HG03103 (cell line): ENCODE results near the gene XRCC3.

Experiments used
- ATAC-seq: cut with Tn5 transposase; IDR thresholded peaks from one replicate; pipeline ENCODE4 v1.9.1; 2021; ENCODE audit warnings: low read depth; ENCODE audit not compliant: unreplicated experiment

Gene XRCC3

GRCh38 chr14:103696466-103697071 lies 18.7 kb downstream of the XRCC3 start:
- ATAC-seq: no peak

GRCh38 chr14:103696070-103696402 lies 19.2 kb downstream of the XRCC3 start:
- no peak for ATAC-seq

GRCh38 chr14:103695296-103696069 lies 19.8 kb downstream of the XRCC3 start:
- ATAC-seq: no peak

- no peak for ATAC-seq
Measured at GRCh38 chr14:103694572-103695026, 20.7 kb downstream of the XRCC3 start.

GRCh38 chr14:103693515-103693914 lies 21.7 kb downstream of the XRCC3 start:
- ATAC-seq: no peak

GRCh38 chr14:103692871-103693270 lies 22.4 kb downstream of the XRCC3 start:
- ATAC-seq: no peak

- ATAC-seq: peak; percentile 12
Measured at GRCh38 chr14:103692159-103692558, 23.1 kb downstream of the XRCC3 start.

- peak; percentile 44 for ATAC-seq
Measured at GRCh38 chr14:103691655-103692054, 23.6 kb downstream of the XRCC3 start.

GRCh38 chr14:103690332-103690731 lies 24.9 kb downstream of the XRCC3 start:
- no peak for ATAC-seq

GRCh38 chr14:103688906-103689902 lies 26.0 kb downstream of the XRCC3 start:
- ATAC-seq: peak; percentile 64

- no peak for ATAC-seq
Measured at GRCh38 chr14:103688441-103688840, 26.8 kb downstream of the XRCC3 start.

- ATAC-seq: no peak
Measured at GRCh38 chr14:103687712-103688111, 27.5 kb downstream of the XRCC3 start.

- ATAC-seq: no peak
Measured at GRCh38 chr14:103686831-103687485, 28.3 kb downstream of the XRCC3 start.

- no peak for ATAC-seq
Measured at GRCh38 chr14:103685276-103686211, 29.7 kb downstream of the XRCC3 start.

- ATAC-seq: no peak
Measured at GRCh38 chr14:103684871-103685270, 30.4 kb downstream of the XRCC3 start.

- no peak for ATAC-seq
Measured at GRCh38 chr14:103684471-103684870, 30.8 kb downstream of the XRCC3 start.

- ATAC-seq: no peak
Measured at GRCh38 chr14:103683139-103683538, 32.1 kb downstream of the XRCC3 start.

GRCh38 chr14:103680491-103681231 lies 34.6 kb downstream of the XRCC3 start:
- no peak for ATAC-seq

GRCh38 chr14:103679351-103679750 lies 35.9 kb downstream of the XRCC3 start:
- ATAC-seq: no peak
